Measurements from ENCODE around the gene STARD9.
"Not testable (repeated sequence)": the region's sequence is repeated elsewhere in the genome, so short reads cannot be mapped to it uniquely, and the experiment has no call there.

The STARD9 gene

DNA sequence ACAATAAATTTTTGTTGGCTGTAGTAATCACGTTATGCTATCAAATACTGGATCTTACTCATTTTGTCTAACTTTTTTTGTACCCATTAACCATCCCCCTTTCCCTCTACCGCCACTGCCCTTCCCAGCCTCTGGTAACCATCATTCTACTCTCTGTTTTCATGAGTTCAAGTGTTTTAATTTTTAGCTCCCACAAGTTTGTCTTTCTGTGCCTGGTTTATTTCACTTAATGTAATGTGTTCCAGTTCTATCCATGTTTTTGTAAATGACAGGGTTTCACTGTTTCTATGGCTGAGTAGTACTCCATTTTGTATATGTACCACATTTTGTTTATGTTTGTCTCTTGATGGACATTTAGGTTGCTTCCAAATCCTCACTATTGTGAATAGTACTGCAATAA lies 52.1 kb downstream of the STARD9 start:
- no peak for DNase-seq (ENCODE audit: low spot score)

GRCh38 chr15:42628761-42629160 lies 53.4 kb downstream of the STARD9 start:
- no peak for DNase-seq (ENCODE audit: low spot score)

DNA sequence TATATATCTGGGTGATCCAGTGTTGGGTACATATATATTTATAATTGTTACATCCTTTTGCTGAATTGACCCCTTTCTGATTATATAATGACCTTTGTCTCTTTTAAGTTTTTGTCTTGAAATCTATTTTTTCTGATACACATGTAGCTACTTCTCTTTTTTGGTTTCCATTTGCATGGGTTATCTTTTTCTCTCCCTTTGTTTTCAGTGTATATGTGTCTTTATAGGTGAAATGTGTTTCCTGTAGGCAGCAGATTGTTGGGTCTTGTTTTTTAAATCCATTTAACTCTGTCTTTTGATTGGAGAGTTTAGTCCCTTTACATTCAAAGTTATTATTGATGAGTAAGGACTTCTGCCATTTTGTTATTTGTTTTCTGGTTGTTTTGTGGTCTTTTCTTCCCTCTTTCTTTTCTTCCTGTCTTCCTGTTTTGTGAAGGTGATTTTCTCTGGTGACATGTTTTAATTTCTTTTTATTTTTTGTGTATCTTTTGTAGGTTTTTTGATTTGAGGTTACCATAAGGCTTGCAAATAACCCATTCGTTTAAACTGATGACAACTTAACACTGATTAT lies 56.8 kb downstream of the STARD9 start:
- no peak for DNase-seq (ENCODE audit: low spot score)

DNA sequence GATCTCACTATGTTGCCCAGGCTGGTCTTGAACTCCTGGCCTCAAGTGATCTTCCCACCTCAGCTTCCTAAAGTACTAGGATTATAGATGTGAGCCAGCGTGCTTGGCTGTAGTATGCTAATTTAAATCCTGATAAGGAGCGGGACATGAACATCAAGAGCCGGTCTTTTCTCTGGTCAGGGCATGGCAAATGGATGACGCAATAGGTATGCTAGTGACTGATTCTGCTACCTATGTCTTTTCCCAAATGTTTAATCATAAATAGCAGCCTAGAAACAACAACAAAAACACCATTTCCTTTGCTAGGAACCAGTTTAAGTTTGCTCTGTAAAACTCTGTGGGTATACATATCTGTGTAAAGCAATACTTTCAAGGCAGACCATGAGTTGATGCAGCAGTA lies 64.7 kb downstream of the STARD9 start:
- DNase-seq (ENCODE audit: low spot score): no peak

DNA sequence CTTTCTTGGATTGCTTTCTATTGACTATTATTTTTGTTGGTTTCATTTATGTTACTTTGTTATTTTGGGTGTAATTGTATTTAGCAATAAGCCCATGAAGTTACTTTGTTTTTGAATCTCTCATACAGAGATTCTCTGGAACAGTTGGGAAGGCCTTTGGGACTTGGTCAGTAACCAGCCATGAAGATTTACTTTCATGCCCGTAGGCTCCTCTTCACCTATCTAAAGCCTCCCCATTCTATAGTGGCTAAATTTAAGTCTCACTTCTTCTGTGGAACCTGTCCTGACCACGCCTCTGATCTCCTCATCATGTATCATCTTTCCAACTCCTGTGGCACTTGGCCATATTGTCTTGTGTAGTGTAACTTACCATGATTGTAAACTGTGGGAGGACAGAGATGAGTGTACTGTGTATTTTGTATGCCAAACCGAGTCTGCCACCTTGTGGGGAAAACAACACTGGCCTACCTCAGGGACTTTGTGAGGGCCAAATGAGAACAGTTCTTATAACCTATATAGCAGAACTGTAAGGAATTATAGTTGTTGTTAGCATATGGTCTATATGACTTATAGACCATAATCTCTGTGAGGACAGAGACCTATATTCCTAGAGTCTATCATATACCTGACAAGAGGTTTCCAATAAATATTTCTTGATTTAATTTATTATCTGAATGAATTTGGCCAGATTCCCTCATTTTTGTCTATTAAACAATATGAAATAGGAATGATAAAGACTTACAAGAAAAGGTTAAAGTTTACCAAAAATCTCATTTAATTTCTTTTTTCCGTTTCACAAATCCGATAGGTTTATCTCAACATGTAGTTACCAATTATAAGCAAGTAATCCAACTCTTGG lies 75.0 kb downstream of the STARD9 start:
- peak; percentile 76 for DNase-seq (ENCODE audit: low spot score)

DNA sequence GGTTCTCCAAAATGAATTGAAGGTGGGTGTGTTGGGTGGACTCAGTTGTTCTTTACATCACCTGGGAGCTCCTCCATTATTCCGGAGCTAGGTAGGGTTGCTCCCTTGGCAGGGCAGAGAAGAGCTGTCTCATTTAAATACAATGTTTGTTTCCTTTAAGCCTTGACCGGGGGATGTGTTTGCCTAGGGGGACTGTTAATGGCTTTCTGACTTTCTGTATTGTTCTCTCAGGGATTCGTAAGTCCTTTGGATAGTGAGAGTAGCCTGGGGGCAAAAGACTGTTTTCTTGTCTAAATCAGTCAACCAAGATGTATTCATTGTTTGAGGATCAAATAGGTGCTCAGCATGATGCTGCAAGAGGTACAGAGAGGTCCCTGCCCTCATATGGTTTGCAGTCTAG lies 90.4 kb downstream of the STARD9 start:
- no peak for DNase-seq (ENCODE audit: low spot score)

- no peak for DNase-seq (ENCODE audit: low spot score)
Measured at GRCh38 chr15:42667855-42668254, 92.4 kb downstream of the STARD9 start.

DNA sequence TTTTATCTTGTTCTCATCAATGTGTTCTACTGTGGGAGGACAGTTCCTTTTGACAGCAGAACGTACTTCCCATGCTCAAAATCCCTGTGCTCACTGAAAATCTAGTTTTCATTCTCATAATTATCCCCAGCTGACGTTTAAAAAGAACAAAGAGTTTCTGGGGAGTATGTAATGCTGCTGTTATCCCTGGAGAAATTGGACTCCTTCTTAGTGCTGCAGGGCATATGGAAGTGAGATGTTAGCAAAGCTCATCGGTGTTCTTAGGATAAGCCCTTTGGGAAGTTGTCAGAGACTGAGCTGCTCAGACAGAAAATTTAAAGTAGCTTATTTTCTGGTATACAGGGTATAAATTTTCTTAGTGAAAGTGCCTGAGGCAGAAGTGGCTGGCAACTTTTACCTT lies 95.0 kb downstream of the STARD9 start:
- DNase-seq (ENCODE audit: low spot score): no peak

- DNase-seq (ENCODE audit: low spot score): no peak
Measured at GRCh38 chr15:42672444-42672843, 97.0 kb downstream of the STARD9 start.

- no peak for DNase-seq (ENCODE audit: low spot score)
Measured at GRCh38 chr15:42674472-42674871, 99.1 kb downstream of the STARD9 start.

- DNase-seq (ENCODE audit: low spot score): no peak
Measured at GRCh38 chr15:42675021-42675420, 99.6 kb downstream of the STARD9 start.

- DNase-seq (ENCODE audit: low spot score): no peak
Measured at GRCh38 chr15:42679285-42680141, 104.1 kb downstream of the STARD9 start.

DNA sequence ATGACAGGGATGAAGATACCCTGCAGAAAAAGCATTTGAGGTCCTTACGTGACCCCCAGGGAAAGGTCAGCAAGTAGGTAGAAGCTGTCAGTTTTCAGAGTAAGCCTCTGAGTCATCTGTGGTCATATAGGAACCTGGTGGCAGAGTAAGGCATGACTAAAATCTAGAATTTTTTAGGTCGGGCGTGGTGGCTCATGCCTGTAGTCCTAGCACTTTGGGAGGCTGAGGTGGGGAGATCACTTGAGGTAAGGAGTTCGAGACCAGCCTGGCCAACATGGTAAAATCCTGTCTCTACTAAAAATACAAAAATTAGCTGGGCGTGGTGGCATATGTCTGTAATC lies 104.7 kb downstream of the STARD9 start:
- DNase-seq (ENCODE audit: low spot score): not testable (repeated sequence)

DNA sequence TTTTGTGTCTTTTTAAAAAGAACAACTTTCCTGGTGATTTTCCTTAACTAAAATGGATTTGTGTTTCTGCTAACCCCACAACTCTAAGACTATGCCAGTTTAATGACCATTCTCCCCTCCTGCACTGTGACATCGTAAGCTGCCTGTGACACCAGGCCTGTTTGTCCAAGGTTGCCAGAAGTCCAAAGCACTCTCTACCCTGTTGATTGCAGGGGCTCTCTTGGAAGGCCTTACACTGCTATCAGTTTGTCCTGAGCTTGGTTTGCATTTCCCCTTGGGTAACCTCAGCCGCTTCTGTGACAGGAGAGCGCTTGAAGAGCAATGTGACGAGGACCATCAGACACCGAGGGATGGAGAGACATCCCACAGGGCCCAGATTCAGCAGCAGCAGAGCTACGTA lies 105.7 kb downstream of the STARD9 start:
- DNase-seq (ENCODE audit: low spot score): no peak

DNA sequence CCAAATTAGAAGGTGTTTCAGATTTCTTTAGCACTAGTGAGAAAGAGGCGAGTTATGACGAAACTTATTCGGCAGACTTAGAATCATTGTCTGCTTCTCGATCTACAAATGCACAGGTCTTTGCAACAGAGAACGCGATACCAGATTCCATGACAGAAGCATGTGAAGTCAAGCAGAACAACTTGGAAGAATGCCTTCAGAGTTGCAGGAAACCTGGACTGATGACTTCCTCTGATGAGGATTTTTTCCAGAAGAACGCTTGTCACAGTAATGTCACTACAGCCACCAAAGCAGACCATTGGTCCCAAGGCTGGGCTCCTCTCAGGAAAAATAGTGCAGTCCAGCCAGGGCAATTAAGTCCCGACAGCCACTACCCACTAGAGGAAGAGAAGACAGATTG lies 110.9 kb downstream of the STARD9 start:
- no peak for DNase-seq (ENCODE audit: low spot score)

DNA sequence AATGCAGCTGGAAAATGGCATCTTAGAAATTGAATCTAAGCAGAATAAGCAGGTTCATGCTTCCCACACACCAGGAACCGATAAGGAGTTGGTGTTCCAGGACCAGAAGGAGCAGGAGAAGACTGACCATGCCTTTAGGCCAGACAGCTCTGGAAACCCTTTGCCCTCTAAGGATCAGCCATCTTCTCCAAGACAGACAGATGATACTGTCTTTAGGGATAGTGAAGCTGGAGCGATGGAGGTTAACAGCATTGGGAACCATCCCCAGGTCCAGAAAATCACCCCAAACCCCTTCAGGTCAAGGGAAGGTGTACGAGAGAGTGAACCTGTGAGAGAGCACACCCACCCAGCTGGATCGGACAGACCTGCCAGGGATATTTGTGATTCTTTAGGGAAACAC lies 112.3 kb downstream of the STARD9 start:
- DNase-seq (ENCODE audit: low spot score): no peak

GRCh38 chr15:42688301-42688700 lies 112.9 kb downstream of the STARD9 start:
- DNase-seq (ENCODE audit: low spot score): no peak

DNA sequence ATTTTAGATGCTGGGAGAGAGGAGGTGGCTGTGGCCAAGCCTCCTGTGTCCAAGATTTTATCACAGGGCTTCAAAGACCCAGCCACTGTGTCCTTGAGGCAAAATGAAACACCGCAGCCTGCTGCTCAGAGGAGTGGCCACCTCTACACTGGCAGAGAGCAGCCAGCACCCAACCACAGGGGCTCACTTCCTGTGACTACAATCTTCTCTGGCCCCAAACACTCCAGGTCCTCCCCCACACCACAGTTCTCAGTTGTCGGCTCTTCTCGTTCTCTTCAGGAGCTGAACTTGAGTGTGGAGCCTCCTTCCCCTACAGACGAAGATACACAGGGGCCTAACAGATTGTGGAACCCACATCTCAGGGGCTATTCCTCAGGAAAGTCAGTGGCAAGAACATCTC lies 115.9 kb downstream of the STARD9 start:
- DNase-seq (ENCODE audit: low spot score): no peak

- DNase-seq (ENCODE audit: low spot score): no peak
Measured at GRCh38 chr15:42691770-42692169, 116.4 kb downstream of the STARD9 start.

GRCh38 chr15:42692536-42692935 lies 117.1 kb downstream of the STARD9 start:
- DNase-seq (ENCODE audit: low spot score): no peak

GRCh38 chr15:42692997-42693396 lies 117.6 kb downstream of the STARD9 start:
- no peak for DNase-seq (ENCODE audit: low spot score)

DNA sequence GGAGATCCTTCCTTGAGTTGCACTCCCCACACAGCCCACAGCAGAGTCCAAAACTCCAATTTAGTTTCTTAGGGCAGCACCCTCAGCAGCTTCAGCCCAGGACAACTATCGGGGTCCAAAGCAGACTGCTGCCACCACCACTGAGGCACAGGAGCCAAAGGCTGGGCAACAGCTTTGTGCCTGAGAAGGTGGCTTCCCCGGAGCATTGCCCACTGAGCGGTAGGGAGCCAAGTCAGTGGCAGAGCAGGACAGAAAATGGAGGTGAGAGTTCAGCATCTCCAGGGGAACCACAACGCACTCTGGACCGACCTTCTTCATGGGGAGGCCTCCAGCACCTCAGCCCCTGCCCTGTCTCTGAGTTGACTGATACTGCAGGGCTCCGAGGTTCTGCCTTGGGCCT lies 118.1 kb downstream of the STARD9 start:
- no peak for DNase-seq (ENCODE audit: low spot score)

DNA sequence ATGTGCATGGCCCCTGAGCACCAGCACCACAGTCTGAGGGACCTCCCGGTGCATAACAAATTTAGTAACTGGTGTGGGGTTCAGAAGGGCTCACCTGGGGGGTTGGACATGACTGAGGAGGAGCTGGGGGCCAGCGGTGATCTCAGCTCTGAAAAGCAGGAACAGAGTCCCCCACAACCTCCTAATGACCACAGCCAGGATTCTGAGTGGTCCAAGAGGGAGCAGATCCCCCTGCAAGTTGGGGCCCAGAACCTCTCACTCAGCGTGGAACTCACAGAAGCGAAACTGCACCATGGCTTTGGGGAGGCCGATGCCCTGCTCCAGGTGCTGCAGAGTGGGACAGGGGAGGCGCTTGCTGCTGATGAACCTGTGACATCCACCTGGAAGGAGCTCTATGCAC lies 118.5 kb downstream of the STARD9 start:
- DNase-seq (ENCODE audit: low spot score): no peak

Measured in left forelimb (tissue), 1 donor.